ENCODE results near the gene TTR.

The TTR gene

GRCh38 chr18:31618801-31619200 lies 27.1 kb downstream of the TTR start:
- no peak for DNase-seq

- no peak for DNase-seq
These were observed 27.6 kb downstream of the TTR start for GRCh38 chr18:31619291-31619690.

GRCh38 chr18:31624892-31625640 lies 33.4 kb downstream of the TTR start:
- DNase-seq, result no peak

GRCh38 chr18:31626409-31626808 lies 34.7 kb downstream of the TTR start:
- DNase-seq, result no peak

GRCh38 chr18:31630549-31630948 lies 38.9 kb downstream of the TTR start:
- DNase-seq, result no peak

GRCh38 chr18:31631526-31631925 lies 39.8 kb downstream of the TTR start:
- no peak for DNase-seq

- no peak for DNase-seq
These were observed 40.7 kb downstream of the TTR start for GRCh38 chr18:31632356-31632755.

GRCh38 chr18:31633392-31634330 lies 42.0 kb downstream of the TTR start:
- no peak for DNase-seq

- no peak for DNase-seq
These were observed 42.6 kb downstream of the TTR start for GRCh38 chr18:31634331-31634713.

GRCh38 chr18:31636387-31636786 lies 44.7 kb downstream of the TTR start:
- DNase-seq, result no peak

- no peak for DNase-seq
These were observed 45.8 kb downstream of the TTR start for GRCh38 chr18:31637445-31637844.

GRCh38 chr18:31643003-31643402 lies 51.3 kb downstream of the TTR start:
- no peak for DNase-seq

GRCh38 chr18:31645411-31645810 lies 53.7 kb downstream of the TTR start:
- no peak for DNase-seq

GRCh38 chr18:31646332-31647126 lies 54.9 kb downstream of the TTR start:
- DNase-seq, result no peak

GRCh38 chr18:31647127-31647753 lies 55.6 kb downstream of the TTR start:
- DNase-seq, result no peak
